Vagina (tissue), 2 donors: ENCODE data around the gene ACAT1.

ENCODE experiments used
- CTCF ChIP-seq, 3 experiments: fragments of 450-650 bp in 2 of 3; fragments of 200-600 bp in 1 of 3; sonication (generic) in 1 of 3; IDR thresholded peaks; one replicate each; pipeline ENCODE4 v1.5.1; 2017 to 2019; ENCODE audit warnings: antibody characterized with exemption in 3 of 3, mild to moderate bottlenecking in 2 of 3, moderate library complexity in 2 of 3
- POLR2A ChIP-seq, 2 donors: fragments of 450-650 bp; IDR thresholded peaks; one replicate each; pipeline ENCODE4 v1.6.1; 2017; ENCODE audit warnings: antibody characterized with exemption in 2 of 2, mild to moderate bottlenecking in 2 of 2, moderate library complexity in 2 of 2
- POLR2AphosphoS5 ChIP-seq, 2 donors: sonication (generic); formaldehyde crosslinking; IDR thresholded peaks; one replicate each; pipeline ENCODE4 v1.9.0; 2017; ENCODE audit warnings: antibody characterized with exemption in 2 of 2, mild to moderate bottlenecking in 2 of 2, low read depth in 1 of 2; ENCODE audit not compliant: insufficient read depth in 1 of 2

GRCh38 chr11:108125096-108125495, 3.7 kb downstream of the ACAT1 start:
- TF ChIP-seq CTCF (IDR thresholded peaks at IDR 0.05): no peak
- TF ChIP-seq POLR2AphosphoS5 (IDR thresholded peaks at IDR 0.05; ENCODE audit: insufficient read depth in 1 of 2, low read depth in 1 of 2): no peak
- TF ChIP-seq POLR2A (IDR thresholded peaks at IDR 0.05): no peak
